CD14-positive monocyte (primary cell): ENCODE data around the gene HSPA12A. TPM values are rescaled to one million over a fixed set of nuclear protein-coding genes. Genes with fewer than 3 reads are reported as not detected.

Source experiments
- DNase-seq, 3 donors: peaks; one replicate each; pipeline ENCODE4 v3.0.0-alpha.2; 2011 to 2022
- H2AFZ ChIP-seq: 2 replicates; pipeline ENCODE4 v1.6.0; 2012; ENCODE audit warnings: mild to moderate bottlenecking, low read depth, low read length, inconsistent platforms; ENCODE audit not compliant: insufficient read depth, poor library complexity, severe bottlenecking
- H3K27ac ChIP-seq, 2 donors: 1 replicate in 1 of 2; 2 replicates in 1 of 2; pipeline ENCODE4 v1.5.1; 2012 to 2013; ENCODE audit warnings: low read length in 2 of 2, control low read depth in 1 of 2, inconsistent platforms in 1 of 2, low read depth in 1 of 2, mild to moderate bottlenecking in 1 of 2
- H3K27me3 ChIP-seq, 2 donors: one replicate each; pipeline versions ENCODE4 v1.6.0 to v1.6.1; 2011 to 2013; ENCODE audit warnings: low read length in 2 of 2; ENCODE audit not compliant: control insufficient read depth in 2 of 2, insufficient read depth in 2 of 2
- H3K36me3 ChIP-seq, 2 donors: replicated peaks in 1 of 2; 1 replicate in 1 of 2; 2 replicates in 1 of 2; pipeline versions ENCODE4 v1.5.1 to v1.6.1; 2012 to 2013; ENCODE audit warnings: low read length in 2 of 2, control low read depth in 1 of 2, inconsistent platforms in 1 of 2, mild to moderate bottlenecking in 1 of 2; ENCODE audit not compliant: insufficient read depth in 2 of 2, control insufficient read depth in 1 of 2
- H3K4me1 ChIP-seq, 2 donors: 1 replicate in 1 of 2; 2 replicates in 1 of 2; pipeline versions ENCODE4 v1.5.1 to v1.6.1; 2012 to 2013; ENCODE audit warnings: low read length in 2 of 2, control low read depth in 1 of 2, inconsistent platforms in 1 of 2, mild to moderate bottlenecking in 1 of 2, moderate library complexity in 1 of 2; ENCODE audit not compliant: insufficient read depth in 2 of 2, control insufficient read depth in 1 of 2
- H3K4me2 ChIP-seq: replicated peaks from 2 replicates; pipeline ENCODE3; 2012; ENCODE audit warnings: low read length, moderate library complexity, mild to moderate bottlenecking; ENCODE audit not compliant: poor library complexity, severe bottlenecking; ENCODE audit errors: extremely low read depth
- H3K4me3 ChIP-seq, 3 experiments: fragments of 200-600 bp in 1 of 3; sonication (generic) in 1 of 3; replicated peaks in 1 of 3; 1 replicate in 2 of 3; 2 replicates in 1 of 3; pipeline ENCODE4 v1.5.1; 2011 to 2013; ENCODE audit warnings: low read length in 3 of 3, mild to moderate bottlenecking in 3 of 3, control low read depth in 2 of 3, low read depth in 2 of 3, inconsistent platforms in 1 of 3, moderate library complexity in 1 of 3
- H3K79me2 ChIP-seq: 2 replicates; pipeline ENCODE4 v1.6.0; 2012; ENCODE audit warnings: mild to moderate bottlenecking, control low read depth, inconsistent platforms, low read length, moderate library complexity; ENCODE audit not compliant: insufficient read depth
- H3K9ac ChIP-seq: 2 replicates; pipeline ENCODE4 v1.6.0; 2017; ENCODE audit warnings: low read length, mild to moderate bottlenecking; ENCODE audit not compliant: insufficient read depth, poor library complexity, severe bottlenecking
- H3K9me3 ChIP-seq, 2 donors: replicated peaks in 1 of 2; 1 replicate in 1 of 2; 2 replicates in 1 of 2; pipeline versions ENCODE4 v1.5.1 to v1.6.1; 2012 to 2013; ENCODE audit warnings: low read length in 2 of 2, control low read depth in 1 of 2; ENCODE audit not compliant: control insufficient read depth in 1 of 2, insufficient read depth in 1 of 2
- H4K20me1 ChIP-seq: 2 replicates; pipeline ENCODE4 v1.6.0; 2012; ENCODE audit warnings: mild to moderate bottlenecking, low read length, control low read depth, moderate library complexity; ENCODE audit not compliant: insufficient read depth
- H3K27ac Mint-ChIP-seq, 7 donors: one replicate each; pipeline ENCODE4 v1.8.0; 2020; ENCODE audit warnings: mild to moderate bottlenecking in 7 of 7, mixed read lengths in 7 of 7, moderate library complexity in 6 of 7, inconsistent platforms in 2 of 7
- H3K27me3 Mint-ChIP-seq, 3 donors: one replicate each; pipeline ENCODE4 v1.8.0; 2021 to 2022; ENCODE audit warnings: low read depth in 3 of 3, mild to moderate bottlenecking in 3 of 3, mixed read lengths in 3 of 3, moderate library complexity in 3 of 3, inconsistent platforms in 1 of 3
- H3K36me3 Mint-ChIP-seq, 2 donors: one replicate each; pipeline ENCODE4 v1.8.0; 2020; ENCODE audit warnings: mixed read lengths in 2 of 2, inconsistent platforms in 1 of 2, mild to moderate bottlenecking in 1 of 2
- H3K4me1 Mint-ChIP-seq: one replicate; pipeline ENCODE4 v1.8.0; 2020; ENCODE audit warnings: mild to moderate bottlenecking, mixed read lengths
- H3K4me3 Mint-ChIP-seq, 2 donors: one replicate each; pipeline ENCODE4 v1.8.0; 2020; ENCODE audit warnings: mild to moderate bottlenecking in 2 of 2, mixed read lengths in 2 of 2, moderate library complexity in 1 of 2
- H3K9me3 Mint-ChIP-seq, 7 donors: one replicate each; pipeline ENCODE4 v1.8.0; 2020 to 2022; ENCODE audit warnings: mixed read lengths in 7 of 7, mild to moderate bottlenecking in 6 of 7, moderate library complexity in 6 of 7, inconsistent platforms in 2 of 7
- CTCF ChIP-seq: fragments of 200-600 bp; IDR thresholded peaks from one replicate; pipeline ENCODE4 v1.8.0; 2022; ENCODE audit warnings: antibody characterized with exemption, mild to moderate bottlenecking
- WGBS: methylation state at CpG from one replicate; pipeline ENCODE4 v1.1.5; 2013; ENCODE audit warnings: missing lambda C conversion rate; ENCODE audit not compliant: insufficient coverage; 5-methylcytosine and 5-hydroxymethylcytosine counted together
- intact Hi-C, 2 donors: fragments of 100-400 bp; cut with micrococcal nuclease; formaldehyde crosslinking; loops; one replicate each; pipeline versions ENCODE4 v1.15.0 to v1.15.1; 2023
- polyA plus RNA-seq, 3 donors: library from polyadenylated mRNA; depleted of rRNA in 1 of 3; unstranded in 2 of 3; stranded (reverse) in 1 of 3; fragments of 300-500 nt in 2 of 3; fragments of >200 nt in 1 of 3; fragmentation: Illumina TruSeq in 2 of 3; gene quantifications; 1 replicate in 2 of 3; 2 replicates in 1 of 3; pipeline ENCODE4 v1.2.3, GENCODE V29; 2012 to 2021

The HSPA12A gene
- polyA plus RNA-seq, 3 donors, result 0.01 TPM; not detected in 2

DNA sequence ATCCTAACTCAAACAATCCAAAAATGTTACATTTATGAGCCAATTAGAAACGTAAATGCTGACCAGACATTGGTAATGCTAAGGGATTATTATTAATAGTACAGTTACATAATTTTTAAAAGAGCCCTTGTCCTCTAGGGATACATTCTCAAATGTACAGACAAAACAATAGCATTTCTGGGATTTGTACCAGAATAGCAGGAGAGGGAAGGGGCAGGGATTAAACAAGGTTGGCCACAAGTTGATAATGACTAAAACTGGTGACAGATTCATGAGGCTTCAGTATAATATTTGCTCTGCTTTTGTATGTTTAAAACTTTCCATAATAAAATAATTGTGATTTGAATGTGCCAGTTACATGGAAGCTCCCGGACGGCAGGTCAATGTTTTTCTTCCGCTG lies 27.0 kb downstream of the HSPA12A start:
- no peak for TF ChIP-seq CTCF
- Mint-ChIP-seq H3K27ac (no peak overlapping the region), H3K27me3 (peaks cover 2 to 11% (median 2%) of the 10 kb centered on the region in 3 donors), H3K4me1 (no peaks in the 10 kb centered on the region), H3K9me3 (peaks cover 0 to 3% (median 0%) of the 10 kb centered on the region in 7 donors), H3K36me3 (no peaks in the 10 kb centered on the region), H3K4me3 (no peak overlapping the region)
- intact Hi-C loops, result no loop called here
- Histone ChIP-seq H4K20me1 (no peaks in the 10 kb centered on the region), H3K4me3 (no peak overlapping the region), H3K4me1 (no peaks in the 10 kb centered on the region), H3K9ac (no peak overlapping the region), H3K9me3 (no peaks in the 10 kb centered on the region), H3K79me2 (no peaks in the 10 kb centered on the region), H3K27me3 (peaks cover 0 to 4% of the 10 kb centered on the region in 2 donors), H3K4me2 (no peak overlapping the region), H3K27ac (no peak overlapping the region), H2AFZ (no peak overlapping the region), H3K36me3 (no peaks in the 10 kb centered on the region)
- WGBS, result no CpG with 5 or more reads among the region's 4 CpGs
- DNase-seq, result no peak

DNA sequence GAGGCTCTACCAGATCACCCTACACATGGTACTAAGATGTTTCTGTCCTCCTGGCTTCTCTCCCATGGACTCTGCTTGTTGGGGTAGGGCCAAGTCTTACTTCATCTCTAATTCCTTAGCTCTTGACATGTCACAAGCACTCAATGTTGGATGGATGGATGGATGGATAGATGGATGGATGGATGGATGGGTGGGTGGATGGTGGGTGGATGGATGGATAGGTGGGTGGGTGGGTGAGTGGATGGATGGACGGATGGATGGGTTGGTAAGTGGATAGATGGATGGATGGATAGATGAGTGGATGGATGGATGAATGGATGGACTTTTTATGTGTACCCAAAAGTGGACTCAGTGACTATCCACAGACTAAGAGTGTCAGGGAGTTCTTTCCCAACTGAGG lies 28.5 kb downstream of the HSPA12A start:
- Histone ChIP-seq H3K9me3 (no peaks in the 10 kb centered on the region), H3K79me2 (no peaks in the 10 kb centered on the region), H3K4me2 (no peak overlapping the region), H3K9ac (no peak overlapping the region), H3K27me3 (peaks cover 0 to 7% of the 10 kb centered on the region in 2 donors), H3K36me3 (no peaks in the 10 kb centered on the region), H2AFZ (no peak overlapping the region), H4K20me1 (no peaks in the 10 kb centered on the region), H3K4me1 (no peaks in the 10 kb centered on the region), H3K4me3 (no peak overlapping the region), H3K27ac (no peak overlapping the region)
- intact Hi-C loops, result no loop called here
- TF ChIP-seq CTCF, result no peak
- peaks cover 0 to 3% (median 0%) of the 10 kb centered on the region in 7 donors for H3K9me3 Mint-ChIP-seq
- no peaks in the 10 kb centered on the region for H3K4me1 Mint-ChIP-seq
- no peak for DNase-seq
- H3K27me3 Mint-ChIP-seq, result peaks cover 0 to 15% (median 2%) of the 10 kb centered on the region in 3 donors
- H3K36me3 Mint-ChIP-seq, result no peaks in the 10 kb centered on the region
- H3K4me3 Mint-ChIP-seq, result no peak overlapping the region
- WGBS, result 43% methylated on average over 1 of the region's 1 CpG
- H3K27ac Mint-ChIP-seq, result no peak overlapping the region
